Body of pancreas (tissue), 4 donors: ENCODE measurements around the gene PSAPL1. TPM values are rescaled to one million over a fixed set of nuclear protein-coding genes. Genes with fewer than 3 reads are reported as not detected.

Experiments used
- ATAC-seq: fragments of 150-250 bp; one replicate; pipeline ENCODE4 v1.9.1; 2016
- DNase-seq, 4 donors: peaks; one replicate each; pipeline ENCODE4 v3.0.0-alpha.2; 2019
- H3K27ac ChIP-seq, 4 donors: fragments of 200-600 bp; sonication (generic); 1 replicate in 3 of 4; 2 replicates in 1 of 4; pipeline versions ENCODE4 v1.5.1 to v1.6.1; 2016 to 2019; ENCODE audit warnings: mild to moderate bottlenecking in 1 of 4, mixed read lengths in 1 of 4, moderate library complexity in 1 of 4
- H3K27me3 ChIP-seq, 2 donors: fragments of 200-600 bp; sonication (generic); one replicate each; pipeline ENCODE4 v1.6.0; 2016; ENCODE audit warnings: mild to moderate bottlenecking in 1 of 2
- H3K36me3 ChIP-seq, 2 donors: fragments of 200-600 bp; sonication (generic); replicated peaks in 1 of 2; 2 replicates each; pipeline ENCODE4 v1.5.1; 2016; ENCODE audit warnings: low read depth in 2 of 2; ENCODE audit not compliant: insufficient read depth in 1 of 2
- H3K4me1 ChIP-seq: fragments of 200-600 bp; sonication (generic); one replicate; pipeline ENCODE4 v1.6.0; 2016
- H3K4me3 ChIP-seq, 2 donors: fragments of 200-600 bp; sonication (generic); 1 replicate in 1 of 2; 2 replicates in 1 of 2; pipeline ENCODE4 v1.5.1; 2016 to 2019
- H3K9me3 ChIP-seq, 3 donors: fragments of 200-600 bp; sonication (generic); 1 replicate in 2 of 3; 2 replicates in 1 of 3; pipeline ENCODE4 v1.5.1; 2016
- POLR2A ChIP-seq, 3 donors: fragments of 450-650 bp; IDR thresholded peaks; one replicate each; pipeline ENCODE4 v1.6.1; 2016; ENCODE audit warnings: antibody characterized with exemption in 3 of 3, mild to moderate bottlenecking in 2 of 3
- WGBS, 2 donors: methylation state at CpG; one replicate each; pipeline ENCODE4 v1.1.5; 2017; 5-methylcytosine and 5-hydroxymethylcytosine counted together
- intact Hi-C: fragments of 100-400 bp; cut with DNase I; formaldehyde crosslinking; loops from one replicate; pipeline ENCODE4 v1.15.1; 2023
- total RNA-seq, 2 donors: library from RNA; depleted of rRNA; stranded (reverse); fragments of >200 nt; gene quantifications; one replicate each; pipeline ENCODE4 v1.1.0, GENCODE V29; 2016
- TF ChIP-seq, protein P1 (sequence below), 7 experiments: fragments of 450-650 bp in 4 of 7; fragments of 200-600 bp in 3 of 7; sonication (generic) in 3 of 7; IDR thresholded peaks; one replicate each; pipeline ENCODE4 v1.5.1; 2016 to 2019; ENCODE audit warnings: antibody characterized with exemption in 7 of 7

The PSAPL1 gene
- total RNA-seq, 2 donors from 2014 or later, result 0.52 TPM; not detected in 1

DNA sequence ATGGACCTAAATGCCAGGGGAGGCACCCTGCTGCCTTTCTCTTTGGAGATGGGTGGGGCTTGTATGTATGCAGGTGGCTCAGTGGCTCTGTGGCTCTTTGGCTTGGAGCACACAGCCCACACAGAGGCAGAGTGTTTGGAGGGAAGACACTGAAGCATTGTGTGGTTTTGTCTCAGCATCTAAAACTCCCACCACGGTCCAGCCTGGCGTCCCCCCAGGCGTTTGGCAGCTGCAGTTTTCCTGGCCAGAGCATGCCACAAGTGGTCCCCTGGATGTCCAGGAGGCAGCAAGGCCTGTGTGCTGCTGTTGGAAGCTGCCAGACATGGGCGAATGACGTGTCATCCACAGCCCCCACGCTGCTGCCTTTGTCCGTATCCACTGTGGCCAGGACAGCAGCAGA lies 32.2 kb upstream of the PSAPL1 start:
- DNase-seq (no peak), ATAC-seq (no peak)
- no peaks in the 10 kb centered on the region for H3K36me3 ChIP-seq
- peaks cover 7% of the 10 kb centered on the region for H3K4me1 ChIP-seq
- no peak overlapping the region for H3K27ac ChIP-seq
- no peak overlapping the region for H3K4me3 ChIP-seq
- intact Hi-C loops, result no loop called here
- TF ChIP-seq POLR2A (IDR thresholded peaks at IDR 0.05), result no peak
- TF ChIP-seq, protein P1, sequence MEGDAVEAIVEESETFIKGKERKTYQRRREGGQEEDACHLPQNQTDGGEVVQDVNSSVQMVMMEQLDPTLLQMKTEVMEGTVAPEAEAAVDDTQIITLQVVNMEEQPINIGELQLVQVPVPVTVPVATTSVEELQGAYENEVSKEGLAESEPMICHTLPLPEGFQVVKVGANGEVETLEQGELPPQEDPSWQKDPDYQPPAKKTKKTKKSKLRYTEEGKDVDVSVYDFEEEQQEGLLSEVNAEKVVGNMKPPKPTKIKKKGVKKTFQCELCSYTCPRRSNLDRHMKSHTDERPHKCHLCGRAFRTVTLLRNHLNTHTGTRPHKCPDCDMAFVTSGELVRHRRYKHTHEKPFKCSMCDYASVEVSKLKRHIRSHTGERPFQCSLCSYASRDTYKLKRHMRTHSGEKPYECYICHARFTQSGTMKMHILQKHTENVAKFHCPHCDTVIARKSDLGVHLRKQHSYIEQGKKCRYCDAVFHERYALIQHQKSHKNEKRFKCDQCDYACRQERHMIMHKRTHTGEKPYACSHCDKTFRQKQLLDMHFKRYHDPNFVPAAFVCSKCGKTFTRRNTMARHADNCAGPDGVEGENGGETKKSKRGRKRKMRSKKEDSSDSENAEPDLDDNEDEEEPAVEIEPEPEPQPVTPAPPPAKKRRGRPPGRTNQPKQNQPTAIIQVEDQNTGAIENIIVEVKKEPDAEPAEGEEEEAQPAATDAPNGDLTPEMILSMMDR (IDR thresholded peaks at IDR 0.05), result no peak
- H3K27me3 ChIP-seq, result no peaks in the 10 kb centered on the region
- WGBS, 2 donors, result 74% methylated on average over 7 of the region's 7 CpGs; no CpG with 5 or more reads in 1 of the 2 donors
- peaks cover 0 to 7% (median 0%) of the 10 kb centered on the region in 3 donors for H3K9me3 ChIP-seq

DNA sequence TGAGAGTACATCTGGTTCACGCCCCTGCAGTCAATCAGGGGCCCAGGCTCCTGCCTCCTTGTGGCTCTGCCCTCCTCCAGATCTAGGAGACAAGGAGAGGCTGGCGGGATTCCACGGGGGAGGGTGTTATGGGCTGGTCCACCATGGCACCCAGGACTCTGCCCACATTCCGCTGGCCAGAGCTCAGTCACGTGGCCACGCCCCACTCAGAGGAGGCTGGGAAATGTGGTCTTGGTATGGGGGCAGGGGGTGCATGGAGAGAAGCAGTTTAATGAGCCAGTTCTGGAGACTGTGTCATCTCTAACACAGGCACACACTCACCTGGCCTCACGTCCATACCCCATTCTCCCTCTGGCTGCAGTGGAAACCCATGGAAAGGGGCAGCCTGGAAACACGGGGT lies 31.5 kb upstream of the PSAPL1 start:
- intact Hi-C loops, result no loop called here
- TF ChIP-seq, protein P1 (IDR thresholded peaks at IDR 0.05), result no peak
- TF ChIP-seq POLR2A (IDR thresholded peaks at IDR 0.05), result no peak
- H3K4me3 ChIP-seq, result no peak overlapping the region
- H3K27me3 ChIP-seq, result peaks cover 0 to 1% of the 10 kb centered on the region in 2 donors
- no peak for ATAC-seq
- peaks cover 0 to 7% (median 0%) of the 10 kb centered on the region in 3 donors for H3K9me3 ChIP-seq
- no peaks in the 10 kb centered on the region for H3K36me3 ChIP-seq
- DNase-seq, result no peak
- WGBS, 2 donors, result 66 to 77% methylated on average over 5 to 8 of the region's 8 CpGs
- peaks cover 8% of the 10 kb centered on the region for H3K4me1 ChIP-seq
- no peak overlapping the region for H3K27ac ChIP-seq

DNA sequence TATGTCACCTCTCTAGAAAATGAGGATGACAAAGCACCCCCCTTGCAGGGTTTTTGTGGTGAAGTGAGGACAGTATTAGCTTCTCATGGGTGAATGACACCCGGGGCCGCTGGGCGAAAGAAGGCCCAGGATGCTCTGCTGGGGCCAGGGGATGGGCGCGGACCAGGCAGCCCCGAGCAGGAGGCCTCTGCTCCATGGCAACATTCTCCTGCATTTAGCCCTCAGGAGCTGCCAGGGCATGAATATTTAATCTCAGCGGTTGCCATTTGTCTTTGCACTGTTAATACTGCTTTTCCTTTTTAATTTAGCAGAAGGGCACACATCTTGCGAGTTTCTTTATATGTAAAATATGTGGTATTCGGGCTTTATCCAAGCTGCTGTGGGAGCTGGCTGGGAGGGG lies 30.3 kb upstream of the PSAPL1 start:
- ATAC-seq (no peak), DNase-seq (no peak)
- intact Hi-C loops, result no loop called here
- Histone ChIP-seq H3K4me1 (peaks cover 8% of the 10 kb centered on the region), H3K27ac (no peak overlapping the region), H3K9me3 (peaks cover 0 to 7% (median 0%) of the 10 kb centered on the region in 3 donors), H3K27me3 (peaks cover 0 to 4% of the 10 kb centered on the region in 2 donors), H3K36me3 (no peaks in the 10 kb centered on the region), H3K4me3 (no peak overlapping the region)
- TF ChIP-seq, protein P1 (IDR thresholded peaks at IDR 0.05), result no peak
- TF ChIP-seq POLR2A (IDR thresholded peaks at IDR 0.05), result no peak
- WGBS, 2 donors, result 68 to 77% methylated on average over 3 to 9 of the region's 9 CpGs

DNA sequence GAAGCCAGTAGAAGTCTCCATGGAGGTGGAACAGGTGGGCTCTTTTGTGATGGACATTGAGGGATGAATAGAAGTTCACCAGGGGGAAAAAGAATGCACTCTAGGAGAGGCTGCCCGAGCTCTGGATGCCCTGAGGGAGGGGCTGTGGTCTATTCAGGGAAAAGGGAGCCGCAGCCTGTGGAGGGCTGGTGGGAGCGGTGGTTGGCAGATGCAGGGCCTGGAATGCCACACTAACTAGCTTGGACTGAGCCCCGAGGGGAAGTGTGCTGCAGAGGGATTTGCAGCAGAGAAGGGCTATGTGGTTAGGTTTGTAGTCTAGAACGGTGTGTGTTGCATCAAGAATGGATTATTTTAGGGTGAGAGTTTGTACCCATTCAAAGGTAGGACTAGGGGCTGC lies 29.5 kb upstream of the PSAPL1 start:
- intact Hi-C loops, result no loop called here
- no peak for ATAC-seq
- DNase-seq, result no peak
- Histone ChIP-seq H3K27me3 (peaks cover 0 to 4% of the 10 kb centered on the region in 2 donors), H3K4me3 (no peak overlapping the region), H3K4me1 (peaks cover 8% of the 10 kb centered on the region), H3K36me3 (no peaks in the 10 kb centered on the region), H3K27ac (no peak overlapping the region), H3K9me3 (peaks cover 0 to 7% (median 0%) of the 10 kb centered on the region in 3 donors)
- TF ChIP-seq POLR2A (IDR thresholded peaks at IDR 0.05), result no peak
- TF ChIP-seq, protein P1 (IDR thresholded peaks at IDR 0.05), result no peak
- WGBS, 2 donors, result 70 to 73% methylated on average over 5 of the region's 5 CpGs

DNA sequence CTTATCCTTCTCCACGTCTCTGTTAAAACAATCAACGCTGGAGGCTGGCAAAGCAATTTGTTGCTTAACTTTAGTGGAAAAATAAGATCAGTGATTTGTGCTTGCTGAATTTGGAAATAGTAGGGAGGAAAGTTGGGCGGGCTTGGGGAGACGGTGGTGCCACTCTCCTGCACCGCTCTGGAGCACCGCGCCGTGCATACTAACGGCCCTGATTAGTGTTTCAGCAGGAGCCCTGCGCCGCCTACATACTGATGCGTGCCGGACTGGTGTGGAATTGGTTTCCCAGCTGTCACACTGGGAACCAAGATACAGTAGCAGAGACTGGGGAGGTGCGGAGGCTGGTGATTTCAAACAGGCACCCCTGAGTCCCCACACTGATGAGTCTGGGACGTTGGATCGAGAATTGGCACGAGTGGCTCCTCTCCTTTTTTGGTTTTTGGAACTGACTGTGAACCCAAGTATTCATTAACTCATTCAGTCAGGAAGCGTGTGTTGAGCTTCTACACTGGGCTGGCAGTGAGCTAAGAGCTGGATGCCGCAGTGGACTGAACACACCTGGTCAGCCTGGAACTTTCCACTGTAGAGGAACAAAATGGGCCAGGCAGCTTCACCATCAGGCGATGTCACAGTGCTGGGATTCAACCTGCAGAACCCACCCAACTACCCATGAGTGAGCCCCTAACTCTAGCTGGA lies 29.0 kb upstream of the PSAPL1 start:
- Histone ChIP-seq H3K27me3 (peaks cover 0 to 4% of the 10 kb centered on the region in 2 donors), H3K4me3 (no peak overlapping the region), H3K36me3 (no peaks in the 10 kb centered on the region), H3K4me1 (peaks cover 8% of the 10 kb centered on the region), H3K27ac (no peak overlapping the region), H3K9me3 (peaks cover 0 to 7% (median 0%) of the 10 kb centered on the region in 3 donors)
- TF ChIP-seq, protein P1 (IDR thresholded peaks at IDR 0.05), result no peak
- TF ChIP-seq POLR2A (IDR thresholded peaks at IDR 0.05), result no peak
- no peak for DNase-seq
- ATAC-seq, result peak; percentile 22
- intact Hi-C loops, result no loop called here
- WGBS, 2 donors, result 68 to 70% methylated on average over 20 of the region's 20 CpGs
